Ishikawa (cell line): ENCODE data around the gene LGALS13.

Source experiments
- CEBPB ChIP-seq: IDR thresholded peaks from 2 replicates; pipeline ENCODE4 v1.6.1; 2012
- CREB1 ChIP-seq: IDR thresholded peaks from 2 replicates; pipeline ENCODE4 v1.6.1; 2012; ENCODE audit warnings: low read depth
- EGR1 ChIP-seq: IDR thresholded peaks from 2 replicates; pipeline ENCODE4 v1.6.1; 2012
- EP300 ChIP-seq: IDR thresholded peaks from 2 replicates; pipeline ENCODE4 v1.6.1; 2012; ENCODE audit warnings: borderline replicate concordance
- FOXM1 ChIP-seq: IDR thresholded peaks from 2 replicates; pipeline ENCODE4 v1.6.1; 2012; ENCODE audit warnings: low read depth, borderline replicate concordance
- NFIC ChIP-seq: IDR thresholded peaks from 2 replicates; pipeline ENCODE4 v1.6.1; 2012
- RAD21 ChIP-seq: IDR thresholded peaks from 2 replicates; pipeline ENCODE4 v1.6.1; 2012; ENCODE audit warnings: low read depth
- REST ChIP-seq: IDR thresholded peaks from 2 replicates; pipeline ENCODE4 v1.6.1; 2012; ENCODE audit warnings: low read depth, mild to moderate bottlenecking
- TAF1 ChIP-seq: IDR thresholded peaks from 2 replicates; pipeline ENCODE4 v1.6.1; 2012; ENCODE audit warnings: low read depth, mild to moderate bottlenecking
- TCF12 ChIP-seq: IDR thresholded peaks from 2 replicates; pipeline ENCODE4 v1.6.1; 2012; ENCODE audit warnings: low read depth
- TEAD4 ChIP-seq: IDR thresholded peaks from 2 replicates; pipeline ENCODE4 v1.6.1; 2012
- YY1 ChIP-seq: IDR thresholded peaks from 2 replicates; pipeline ENCODE4 v1.6.1; 2012; ENCODE audit warnings: low read depth
- ZBTB7A ChIP-seq: IDR thresholded peaks from 2 replicates; pipeline ENCODE4 v1.6.1; 2012; ENCODE audit warnings: low read depth
- TF ChIP-seq, protein P1 (sequence below): IDR thresholded peaks from 2 replicates; pipeline ENCODE4 v1.6.1; 2012
- TF ChIP-seq, protein P2 (sequence below): IDR thresholded peaks from 2 replicates; pipeline ENCODE4 v1.6.1; 2012

LGALS13 gene

DNA sequence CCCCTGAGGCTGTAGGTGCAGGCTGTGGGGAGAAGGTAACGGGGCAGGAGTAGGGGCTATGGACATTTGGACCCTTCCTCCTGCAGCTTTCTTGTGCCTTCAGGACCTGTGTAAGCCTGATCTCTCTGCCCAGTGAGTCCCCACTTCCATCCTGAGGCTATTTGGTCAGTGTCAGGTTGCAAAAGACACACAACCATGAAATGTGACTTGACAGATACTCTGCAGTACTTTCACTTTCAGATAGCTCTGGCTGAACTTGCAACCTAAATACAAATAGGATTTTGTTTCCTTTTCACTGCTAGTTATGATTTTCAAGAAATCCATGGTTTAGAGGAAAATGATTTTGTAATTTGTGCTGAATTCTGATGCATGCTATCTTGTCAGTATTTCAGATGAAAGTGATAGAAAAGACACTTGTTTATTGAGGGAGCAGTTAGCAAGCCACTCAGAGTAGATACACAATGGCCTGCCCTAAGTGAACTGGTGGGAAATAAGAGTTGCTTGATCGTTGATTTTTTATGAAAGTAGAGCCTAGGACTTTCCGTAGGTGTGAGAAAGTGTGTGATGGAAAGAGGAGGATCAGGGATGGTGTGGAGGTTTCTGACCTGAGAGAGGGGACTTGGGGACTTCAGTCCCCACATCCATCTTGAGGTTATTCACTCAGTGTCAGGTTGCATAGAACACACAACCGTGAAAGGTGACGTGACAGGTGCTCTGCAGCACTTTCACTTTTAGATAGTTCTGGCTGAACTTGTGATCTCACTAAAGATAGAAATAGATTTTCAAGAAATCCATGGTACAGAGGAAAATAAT is 44.3 kb upstream of the LGALS13 start:
- TF ChIP-seq ZBTB7A (no peak), TCF12 (no peak), YY1 (no peak), RAD21 (no peak), CREB1 (no peak), EP300 (no peak), EGR1 (no peak), TEAD4 (no peak), NFIC (no peak), REST (no peak), CEBPB (no peak), FOXM1 (no peak), TAF1 (no peak)
- TF ChIP-seq, protein P1, sequence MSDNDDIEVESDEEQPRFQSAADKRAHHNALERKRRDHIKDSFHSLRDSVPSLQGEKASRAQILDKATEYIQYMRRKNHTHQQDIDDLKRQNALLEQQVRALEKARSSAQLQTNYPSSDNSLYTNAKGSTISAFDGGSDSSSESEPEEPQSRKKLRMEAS, result no peak
- TF ChIP-seq, protein P2, sequence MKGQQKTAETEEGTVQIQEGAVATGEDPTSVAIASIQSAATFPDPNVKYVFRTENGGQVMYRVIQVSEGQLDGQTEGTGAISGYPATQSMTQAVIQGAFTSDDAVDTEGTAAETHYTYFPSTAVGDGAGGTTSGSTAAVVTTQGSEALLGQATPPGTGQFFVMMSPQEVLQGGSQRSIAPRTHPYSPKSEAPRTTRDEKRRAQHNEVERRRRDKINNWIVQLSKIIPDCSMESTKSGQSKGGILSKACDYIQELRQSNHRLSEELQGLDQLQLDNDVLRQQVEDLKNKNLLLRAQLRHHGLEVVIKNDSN, result no peak

- TF ChIP-seq EGR1 (no peak), FOXM1 (no peak), CEBPB (no peak)
Measured at GRCh38 chr19:39558624-39559117, 43.7 kb upstream of the LGALS13 start.

GRCh38 chr19:39563408-39563807 is 38.9 kb upstream of the LGALS13 start:
- no peak for TF ChIP-seq CEBPB
- TF ChIP-seq TCF12, result no peak
- no peak for TF ChIP-seq EGR1
- no peak for TF ChIP-seq NFIC
- TF ChIP-seq, protein P2, result no peak
- TF ChIP-seq EP300, result no peak
- TF ChIP-seq CREB1, result no peak
- no peak for TF ChIP-seq TAF1
- TF ChIP-seq TEAD4, result no peak
- TF ChIP-seq, protein P1, result no peak
- TF ChIP-seq ZBTB7A, result no peak
- no peak for TF ChIP-seq RAD21

DNA sequence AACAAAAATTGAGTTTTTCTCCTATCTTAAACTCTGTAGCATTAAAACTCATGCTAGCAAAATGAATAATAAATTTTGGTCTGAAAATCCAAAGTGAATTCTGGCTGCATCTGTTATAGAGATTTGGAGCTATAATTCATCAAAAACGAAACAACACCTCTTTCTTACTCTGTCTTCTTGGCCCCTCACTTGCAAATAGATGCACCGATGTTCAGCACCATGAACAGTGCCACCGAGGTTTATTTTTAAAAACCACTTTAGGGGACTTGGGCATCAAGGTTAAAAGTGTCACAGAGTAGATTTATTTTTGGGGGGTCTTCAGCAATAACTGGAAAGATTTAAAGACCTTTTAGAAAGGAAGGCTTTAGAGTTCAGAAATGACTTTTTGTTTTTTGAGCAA is 36.3 kb upstream of the LGALS13 start:
- TF ChIP-seq, protein P2, result no peak
- TF ChIP-seq REST, result peak; percentile 82

DNA sequence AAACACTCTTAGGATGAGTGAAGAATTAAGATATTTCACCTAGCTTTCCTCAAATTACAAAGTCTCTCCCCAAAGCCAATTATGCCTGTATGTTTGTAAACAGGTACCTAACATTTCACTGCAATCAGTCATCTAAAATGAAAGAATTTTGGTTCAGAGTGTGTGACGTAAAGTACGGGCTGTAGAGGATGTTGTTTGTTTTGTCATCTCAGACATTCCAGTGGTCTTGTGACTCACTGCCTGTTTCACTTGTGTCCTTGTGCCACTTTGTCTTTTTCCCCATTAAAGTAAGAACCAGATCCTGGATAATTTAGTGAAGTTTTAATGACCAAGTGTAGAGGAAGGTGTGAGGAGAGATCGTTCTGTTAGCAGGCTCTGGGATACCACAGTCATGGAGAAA is 33.7 kb upstream of the LGALS13 start:
- TF ChIP-seq TCF12 (no peak), RAD21 (no peak), EGR1 (no peak), NFIC (no peak)
- TF ChIP-seq, protein P1, result no peak

GRCh38 chr19:39582442-39582841 is 19.9 kb upstream of the LGALS13 start:
- TF ChIP-seq RAD21, result no peak
- TF ChIP-seq TEAD4, result no peak
- no peak for TF ChIP-seq TCF12
- TF ChIP-seq, protein P1, result no peak
